Stimulated activated CD4-positive, alpha-beta T cell treated with anti-CD3 and anti-CD28 coated beads, Interleukin-1b, Interleukin-23, amount 100 ng/mL, for 48 hours (primary cell): ENCODE measurements around the gene CHCHD10.
A peak's percentile ranks its signal among the peaks of the same experiment; 100 is the strongest.

ENCODE experiments used
- DNase-seq: peaks from one replicate; pipeline ENCODE4 v3.0.0-alpha.2; 2020

CHCHD10 gene

DNA sequence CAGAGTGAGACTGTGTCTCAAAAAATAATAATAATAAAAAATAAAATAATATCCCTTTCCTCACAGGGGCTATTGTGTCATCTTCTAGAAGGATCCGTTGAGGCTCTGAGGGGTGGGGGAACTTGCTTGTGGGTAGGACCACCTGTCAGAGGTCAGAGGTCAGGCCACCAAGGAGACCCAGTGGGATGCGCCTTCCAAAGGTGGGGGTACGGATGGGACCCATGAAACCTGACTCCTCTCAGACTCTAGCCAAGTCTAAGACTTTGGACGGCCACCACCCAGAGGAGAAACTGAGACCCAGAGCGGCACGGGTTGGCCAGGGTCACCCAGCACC is 4.5 kb upstream of the CHCHD10 start:
- no peak for DNase-seq

DNA sequence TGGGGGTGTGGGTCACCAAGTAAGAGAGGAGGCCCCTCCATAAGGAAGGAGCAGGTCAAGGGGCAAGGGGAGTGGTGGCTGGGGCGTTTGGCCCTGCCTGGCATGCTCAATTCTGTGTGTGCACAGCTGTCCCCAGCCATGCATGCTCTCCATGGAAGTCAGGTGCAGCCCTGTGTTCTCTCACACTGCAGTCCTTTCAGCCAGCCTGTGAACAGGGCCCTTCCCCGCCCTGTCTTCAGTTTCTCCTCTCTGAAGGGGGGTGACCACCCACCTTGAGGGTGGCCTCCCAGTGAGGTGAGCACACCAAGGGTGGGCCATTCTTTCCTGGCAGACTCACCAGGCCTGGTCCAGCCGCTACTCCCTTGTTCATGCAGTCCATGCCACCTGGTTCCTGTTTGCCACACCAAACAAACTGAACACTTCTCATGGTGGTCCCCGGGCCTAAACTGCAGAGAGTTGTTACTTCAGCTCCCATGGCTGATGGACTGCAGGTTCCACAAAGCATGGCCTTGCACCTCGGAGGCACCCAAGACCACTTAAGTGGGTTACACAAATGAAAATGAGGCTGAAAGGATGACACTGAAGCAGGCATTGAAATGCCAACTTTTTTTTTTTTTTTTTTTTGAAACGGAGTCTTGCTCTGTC is 1.7 kb upstream of the CHCHD10 start:
- no peak for DNase-seq

DNA sequence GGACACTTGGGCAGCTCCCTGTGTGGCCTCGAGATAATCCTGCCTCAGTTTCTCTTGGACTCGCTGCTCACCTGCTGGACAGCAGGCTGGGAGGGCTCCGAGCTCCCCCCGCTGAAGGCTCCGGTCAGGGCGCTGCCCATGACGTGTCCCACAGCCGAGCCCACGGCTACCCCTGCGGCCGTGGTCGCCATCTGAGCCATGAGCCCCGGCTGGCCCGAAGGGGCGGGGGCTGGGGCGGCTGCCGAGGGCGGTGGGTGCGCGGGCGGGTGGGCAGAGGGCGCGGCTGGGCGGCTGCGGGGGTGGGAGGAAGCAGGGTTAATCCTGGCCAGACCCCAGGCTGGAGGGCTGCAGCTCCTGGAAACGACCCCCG is 484 bp downstream of the CHCHD10 start:
- DNase-seq: no peak

DNA sequence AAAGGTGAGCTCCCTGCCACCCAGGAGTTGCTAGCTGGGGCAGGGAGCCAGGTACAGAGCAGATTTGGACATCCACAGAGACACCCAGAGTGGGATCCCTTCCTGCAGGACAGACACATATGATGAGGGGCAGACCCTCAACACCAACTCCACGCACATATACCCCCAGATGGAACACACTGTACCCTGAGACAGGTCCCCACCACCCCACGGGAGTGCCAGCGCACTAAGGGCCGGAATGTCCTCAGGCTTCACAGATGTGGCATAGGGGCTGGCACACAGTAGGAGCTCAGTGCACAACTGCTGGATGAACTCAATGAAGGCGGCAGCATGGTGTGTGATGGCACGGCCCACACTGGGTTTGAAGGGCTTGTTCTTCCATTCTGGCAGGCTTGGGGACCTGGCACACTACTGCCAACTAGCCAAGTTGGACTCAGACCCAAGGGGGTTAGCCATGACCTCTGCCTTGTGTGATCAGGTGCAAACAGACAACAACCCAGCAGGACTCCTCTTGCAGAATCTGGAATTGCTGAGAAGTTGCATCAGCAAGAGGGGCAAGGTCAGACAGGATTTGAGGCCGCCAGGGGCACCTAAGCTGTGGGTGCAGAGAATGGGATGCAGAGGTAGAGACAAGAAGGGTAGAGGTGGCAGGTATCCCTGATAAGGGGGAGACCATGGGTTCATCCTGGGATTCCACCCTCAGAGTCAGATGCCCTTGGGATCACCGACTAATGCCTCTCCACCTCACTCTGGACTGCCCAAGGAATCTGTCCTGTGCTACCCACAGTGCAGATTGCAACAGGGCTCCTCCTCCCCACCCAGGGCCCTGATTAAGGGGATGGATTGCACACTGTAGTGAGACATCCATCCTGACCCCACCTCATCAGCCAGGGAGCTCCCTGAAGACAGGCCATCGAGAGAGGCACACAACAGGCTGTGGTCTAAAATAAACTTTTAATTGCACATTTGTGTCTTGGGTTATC is 2.6 kb downstream of the CHCHD10 start:
- no peak for DNase-seq

DNA sequence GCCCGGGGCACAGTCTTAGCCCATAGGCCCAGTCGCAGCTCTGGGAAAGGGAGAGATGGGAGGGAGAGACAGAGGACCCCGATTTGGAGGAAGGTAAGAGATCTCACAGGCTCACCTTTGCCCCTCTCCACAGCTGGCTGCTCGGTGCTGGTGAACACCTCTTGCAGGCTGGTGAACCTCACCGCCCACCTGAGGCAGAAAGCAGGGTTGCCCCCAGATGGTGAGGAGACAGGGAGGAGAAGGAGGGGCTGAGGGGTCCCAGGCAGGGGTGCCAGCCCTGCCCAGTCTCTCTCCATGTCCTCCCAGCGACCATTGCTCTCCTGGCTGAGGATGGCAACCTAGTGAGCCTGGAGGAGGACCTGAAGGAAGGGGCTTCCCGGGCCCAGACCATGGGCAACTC is 3.8 kb downstream of the CHCHD10 start:
- DNase-seq: no peak

DNA sequence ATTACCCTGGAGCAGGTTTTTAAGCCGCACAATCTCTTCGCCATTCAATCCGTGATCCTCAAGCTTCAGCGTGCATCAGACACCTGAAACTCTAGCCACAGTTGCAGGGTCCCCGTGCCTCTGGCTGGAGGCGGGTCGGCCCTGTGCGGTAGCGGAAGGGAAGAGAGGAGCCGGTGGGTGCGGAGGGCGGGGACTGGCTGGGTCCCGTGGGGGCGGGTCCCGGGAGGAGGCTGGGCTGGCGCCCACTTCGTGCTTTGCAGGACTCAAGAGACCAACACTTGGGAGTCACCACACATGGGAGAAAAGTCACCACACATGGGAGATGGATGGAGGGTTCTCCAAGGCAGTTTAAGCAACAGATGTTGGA is 4.2 kb downstream of the CHCHD10 start:
- DNase-seq: peak; percentile 52

DNA sequence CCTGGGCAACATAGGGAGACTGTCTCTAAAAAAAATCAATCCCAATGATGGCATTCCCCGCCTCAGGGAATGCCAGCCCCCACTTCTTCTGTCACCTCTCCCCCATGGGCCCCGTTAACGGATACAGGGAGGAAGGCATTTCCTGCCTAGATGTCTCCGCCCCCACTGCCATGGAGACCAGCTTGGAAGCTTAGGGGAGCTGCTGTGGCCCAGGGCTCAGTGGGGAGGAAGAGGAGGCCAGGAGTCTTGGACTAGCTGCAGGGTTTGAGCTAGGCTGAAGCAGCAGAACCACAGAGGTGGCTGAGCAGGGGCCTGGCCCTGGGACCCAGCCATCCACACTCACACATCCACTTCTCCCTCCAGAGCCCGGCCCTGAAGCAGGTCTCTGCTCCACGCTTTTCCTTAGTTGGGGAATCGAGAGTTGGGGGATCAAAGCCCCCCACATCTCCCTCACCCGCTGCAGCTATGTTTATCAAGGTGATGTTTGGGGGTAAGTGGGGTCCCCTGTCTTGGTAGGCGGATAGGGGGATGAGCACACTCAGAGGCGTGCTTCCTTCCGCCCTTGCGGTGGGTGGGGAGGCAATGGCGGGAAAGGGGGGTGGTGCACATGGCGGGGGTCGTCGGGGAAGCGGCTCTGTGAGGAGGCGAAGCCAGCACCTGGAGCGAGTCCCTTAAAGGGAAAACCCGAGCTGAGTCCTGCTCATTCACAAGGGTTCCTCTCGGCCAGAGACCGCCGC is 4.8 kb downstream of the CHCHD10 start, which contains the start of gene C22orf15:
TSS of gene C22orf15 (plus strand) at position 149 of the 737 bp plus-strand sequence. CDS start at position 466, 317 bp downstream.
- no peak for DNase-seq

DNA sequence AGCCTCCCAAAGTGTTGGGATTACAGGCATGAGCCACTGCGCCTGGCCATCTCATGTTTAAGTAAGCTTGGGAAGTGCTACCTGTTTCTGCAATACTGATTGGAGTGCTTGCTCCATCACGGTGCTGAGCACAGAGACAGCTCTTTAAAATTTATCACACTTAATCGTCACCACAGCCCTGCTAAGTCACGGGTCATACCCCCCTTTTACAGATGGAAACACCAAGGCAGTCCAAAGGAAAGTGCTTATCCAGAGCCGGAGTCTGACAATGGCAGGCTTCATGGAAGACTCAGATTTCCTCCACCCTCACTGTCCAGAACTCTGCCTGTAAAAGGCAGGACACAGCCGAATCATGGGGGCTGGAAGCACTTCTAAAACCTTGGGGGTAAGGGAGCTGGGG is 7.7 kb downstream of the CHCHD10 start:
- DNase-seq: no peak

DNA sequence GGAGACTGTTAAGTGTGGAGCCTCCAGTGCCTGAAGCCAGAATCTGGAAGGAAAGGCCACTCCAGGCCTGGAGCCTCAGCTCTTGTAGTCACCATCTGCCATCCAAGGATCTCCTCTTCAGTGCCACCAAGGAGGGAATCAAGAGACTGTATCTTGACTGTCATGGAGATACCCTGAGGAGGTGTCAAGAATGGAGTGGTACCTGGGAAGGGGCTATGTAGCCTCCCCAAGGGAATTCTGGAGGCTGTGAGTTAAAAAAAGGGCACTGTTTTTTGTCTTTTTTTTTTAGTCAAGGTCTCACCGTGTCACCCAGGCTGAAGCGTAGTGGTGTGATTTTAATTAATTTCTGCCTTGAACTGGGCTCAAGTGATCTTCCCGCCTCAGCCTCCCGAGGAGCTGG is 8.2 kb downstream of the CHCHD10 start:
- no peak for DNase-seq

DNA sequence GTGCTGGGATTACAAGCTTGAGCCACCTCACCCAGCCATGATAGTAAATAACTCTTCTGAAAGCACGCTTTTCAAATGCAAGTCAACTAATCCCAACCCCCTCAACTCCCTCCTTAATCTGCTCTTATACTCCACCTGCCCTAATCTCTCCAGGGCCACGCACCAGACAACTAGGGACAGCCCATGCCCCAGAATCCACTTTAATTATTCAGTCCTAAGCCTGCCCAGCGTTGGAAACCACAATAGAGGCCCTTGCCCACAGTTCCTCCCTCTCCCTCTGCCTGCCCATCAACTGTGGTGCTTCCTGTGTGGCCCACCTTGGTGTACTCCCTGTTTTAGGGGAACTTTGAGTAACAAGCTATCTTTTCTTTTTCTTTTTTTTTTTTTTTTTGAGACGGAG is 10.9 kb downstream of the CHCHD10 start:
- DNase-seq: no peak

DNA sequence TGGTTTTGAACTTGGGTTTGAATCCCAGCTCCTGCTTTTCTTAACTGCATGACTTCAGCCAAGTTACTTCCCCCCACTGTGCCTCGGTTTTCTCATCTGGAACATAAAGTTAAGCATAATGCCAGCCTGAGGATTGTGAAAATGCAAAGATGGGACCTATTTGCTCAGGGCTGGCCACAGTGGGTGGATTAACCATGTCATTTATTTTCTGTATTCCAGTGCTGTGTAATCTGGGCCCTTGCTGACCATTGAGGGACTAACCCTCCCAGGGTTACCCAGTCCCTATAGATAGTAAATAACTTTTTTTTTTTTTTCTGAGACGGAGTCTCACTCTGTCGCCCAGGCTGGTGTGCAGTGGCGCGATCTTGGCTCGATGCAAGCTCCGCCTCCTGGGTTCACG is 12.1 kb downstream of the CHCHD10 start:
- DNase-seq: no peak

DNA sequence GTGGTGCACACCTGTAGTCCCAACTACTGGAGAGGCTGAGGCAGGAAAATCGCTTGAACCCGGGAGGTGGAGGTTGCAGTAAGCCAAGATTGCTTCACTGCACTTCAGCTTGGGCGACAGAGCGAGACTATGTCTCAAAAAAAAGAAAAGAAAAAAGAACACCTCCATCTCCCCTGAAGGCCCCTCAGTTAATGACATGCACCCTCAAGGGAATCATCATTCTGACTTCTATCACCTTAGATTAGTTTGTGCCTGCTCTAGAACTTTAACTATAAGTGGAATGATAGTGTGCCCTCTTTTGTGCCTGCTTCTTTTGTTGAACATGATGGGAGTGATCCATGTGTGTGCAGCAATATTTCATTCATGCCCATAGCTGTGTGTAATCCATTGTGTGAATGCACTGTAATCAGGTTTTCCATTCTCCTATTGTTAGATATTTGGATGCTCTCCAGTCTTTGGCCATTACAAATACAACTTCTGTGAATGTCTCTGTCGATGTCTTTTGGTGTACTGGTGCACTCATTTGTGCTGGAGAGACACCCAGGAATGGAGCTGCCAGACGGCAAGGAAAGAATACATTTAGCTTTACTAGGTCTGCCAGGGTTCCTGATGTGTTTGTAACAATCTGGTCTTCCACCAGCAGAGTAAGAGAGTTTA is 12.7 kb downstream of the CHCHD10 start:
- no peak for DNase-seq

DNA sequence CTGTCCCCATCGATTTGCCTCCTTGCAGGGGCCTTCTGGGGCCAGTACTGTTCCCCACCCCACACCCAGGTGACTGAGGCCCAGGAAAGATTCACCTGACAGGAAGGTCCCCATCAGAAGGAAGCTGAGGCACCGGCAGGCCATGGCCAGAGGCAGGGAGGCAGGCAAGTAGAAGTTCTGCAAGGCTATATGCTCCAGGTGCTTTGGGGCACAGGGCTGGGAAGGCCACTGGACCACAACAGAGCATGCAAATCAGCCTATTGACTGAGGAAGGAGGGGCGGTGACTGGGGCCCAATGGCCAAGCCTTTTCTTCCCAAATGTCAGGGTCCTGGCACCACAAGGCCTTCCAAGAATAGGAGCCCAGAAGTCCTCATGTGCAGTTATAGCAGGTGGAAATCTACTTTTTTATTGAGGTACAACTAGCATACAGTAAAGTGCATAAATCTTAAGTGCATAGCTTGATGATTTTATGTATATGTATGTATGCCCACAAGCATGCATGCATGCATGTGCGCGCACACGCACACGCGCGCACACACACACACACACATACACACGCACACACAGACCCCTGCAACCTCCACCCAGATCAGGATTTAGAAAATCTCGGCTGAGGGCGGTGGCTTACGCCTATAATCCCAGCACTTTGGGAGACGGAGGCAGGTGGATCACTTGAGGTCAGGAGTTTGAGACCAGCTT is 13.4 kb downstream of the CHCHD10 start, which contains the start of gene VPREB3:
TSS of gene VPREB3 (minus strand) at position 206 of the 700 bp plus-strand sequence. CDS start at position 144, 62 bp downstream.
- DNase-seq: no peak

DNA sequence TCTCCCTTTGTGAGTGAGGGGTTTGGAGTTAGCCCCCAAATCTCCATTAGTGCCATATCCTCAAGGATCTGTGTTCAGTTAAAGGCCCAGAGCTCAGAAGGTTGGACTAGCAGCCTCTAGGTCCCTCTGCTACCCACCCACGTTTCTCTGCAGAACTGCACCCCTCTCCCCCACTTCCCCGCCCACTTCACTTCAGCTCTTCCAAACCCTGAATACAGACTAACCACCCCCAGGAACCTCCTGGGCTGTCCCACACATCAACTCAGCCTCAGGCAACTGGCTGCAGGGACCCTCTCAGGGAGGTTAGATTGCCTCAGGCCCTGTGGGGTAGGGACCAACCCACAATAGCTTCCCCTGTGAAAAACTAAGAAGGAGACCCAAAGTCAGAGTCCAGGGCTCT is 14.4 kb downstream of the CHCHD10 start:
- no peak for DNase-seq

DNA sequence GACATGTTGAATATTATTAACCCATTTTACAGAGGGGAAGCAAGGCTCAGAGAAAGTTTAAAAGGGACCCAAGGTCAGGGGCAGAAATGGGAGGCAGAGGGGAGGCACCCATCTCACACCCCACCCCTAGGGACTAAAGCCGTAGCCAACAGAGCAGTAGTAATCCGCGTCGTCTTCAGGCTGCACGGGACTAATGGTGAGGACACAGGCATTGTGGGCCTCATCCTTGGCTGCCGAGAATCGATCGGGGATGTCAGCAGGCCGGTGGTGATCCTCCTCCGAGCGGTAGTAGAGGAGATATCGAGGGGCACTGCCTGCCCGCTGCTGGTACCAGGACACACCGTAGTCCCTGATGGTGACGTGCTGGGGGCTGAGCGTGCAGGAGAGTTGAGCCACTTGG is 15.0 kb downstream of the CHCHD10 start:
- DNase-seq: no peak

DNA sequence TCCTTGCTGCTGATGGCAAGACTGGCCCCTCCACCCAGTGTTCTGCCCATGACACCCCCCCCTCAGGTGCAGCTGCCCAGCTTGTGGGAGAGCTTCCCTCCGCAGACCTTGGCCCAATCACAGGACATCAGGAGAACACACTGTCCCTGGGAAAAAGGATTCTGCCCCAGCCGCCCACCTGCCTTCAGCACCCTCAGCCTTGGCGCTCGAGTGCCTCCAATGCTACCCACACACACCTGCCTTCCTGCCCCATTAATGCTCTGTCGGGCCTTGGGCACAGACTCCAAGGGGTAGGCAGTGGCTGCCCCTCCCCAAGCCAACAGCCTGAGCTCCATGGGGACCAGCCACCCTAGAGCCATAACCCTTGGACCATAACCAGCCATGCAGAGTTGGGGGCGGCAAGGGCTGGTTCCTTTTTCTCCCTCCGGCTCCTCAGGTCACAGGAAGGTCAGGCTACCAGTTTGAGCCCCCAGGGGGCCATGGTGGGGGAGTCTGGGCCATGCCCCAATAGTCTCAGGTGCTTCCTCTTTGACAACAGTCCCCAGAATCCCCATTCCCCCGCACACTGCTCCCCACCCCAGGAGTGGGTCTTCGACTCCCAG is 15.6 kb downstream of the CHCHD10 start:
- no peak for DNase-seq

DNA sequence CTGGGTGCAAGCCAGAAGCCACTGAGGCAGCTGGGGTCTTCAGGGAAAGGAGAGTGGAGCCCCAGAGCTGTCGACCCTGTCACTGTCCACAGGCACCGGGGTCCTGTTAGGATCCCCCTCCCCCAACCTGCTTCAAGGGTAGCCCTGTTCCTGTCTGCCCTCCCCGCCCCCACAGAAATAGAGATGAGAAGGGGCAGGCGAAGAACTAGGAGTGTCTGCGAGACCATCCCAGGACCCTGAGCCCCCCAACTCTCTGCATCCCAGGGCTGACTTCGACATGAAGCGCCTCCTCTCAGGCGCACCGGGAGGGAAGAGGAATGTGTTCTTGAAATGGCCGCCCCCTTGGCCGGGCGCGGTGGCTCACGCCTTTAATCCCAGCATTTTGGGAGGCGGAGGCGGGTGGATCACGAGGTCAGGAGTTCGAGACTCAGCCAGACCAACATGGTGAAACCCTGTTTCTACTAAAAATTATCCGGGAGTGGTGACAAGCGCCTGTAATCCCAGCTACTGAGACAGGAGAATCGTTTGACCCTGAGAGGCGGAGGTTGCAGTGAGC is 16.3 kb downstream of the CHCHD10 start:
- no peak for DNase-seq

DNA sequence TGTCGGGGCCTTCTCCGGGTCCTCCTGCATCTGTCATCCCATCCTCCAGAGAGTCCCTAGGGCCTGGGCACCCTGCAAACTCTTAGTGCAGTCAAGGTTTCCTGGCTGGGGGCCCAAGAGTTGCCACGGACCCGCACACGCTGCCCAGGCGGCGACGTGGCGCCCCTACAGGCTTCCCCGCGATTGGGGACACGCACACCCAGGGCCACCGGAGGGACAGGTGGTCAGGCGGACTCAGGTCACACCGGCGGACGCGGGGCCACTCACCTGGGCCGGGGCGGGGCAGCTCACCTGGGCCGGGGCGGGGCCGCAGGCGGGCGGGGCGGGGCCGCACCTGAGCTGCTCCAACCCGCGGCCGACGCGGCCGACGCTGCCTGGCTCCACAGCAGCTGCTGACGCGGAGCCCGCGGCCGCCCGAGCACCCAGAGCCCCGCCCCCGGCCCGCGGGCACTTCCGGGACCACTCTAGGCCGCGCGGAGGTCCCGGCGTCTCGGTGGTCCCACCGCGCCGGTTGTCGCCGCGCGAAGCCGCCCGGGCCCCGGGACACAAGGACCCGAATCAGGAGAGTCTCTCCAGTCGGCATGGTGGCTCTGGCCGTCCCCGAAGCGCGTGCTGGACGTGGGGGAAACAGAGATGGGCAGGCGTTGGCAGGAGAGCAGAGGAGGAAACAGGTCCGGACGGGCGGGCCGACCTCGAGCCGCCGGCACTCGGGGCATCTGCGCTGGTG is 16.9 kb downstream of the CHCHD10 start, which contains the start of gene ZNF70:
TSS of gene ZNF70 (minus strand) at position 399 of the 727 bp plus-strand sequence. CDS start 5,972 bp downstream, outside the sequence.
- DNase-seq: peak; percentile 80

DNA sequence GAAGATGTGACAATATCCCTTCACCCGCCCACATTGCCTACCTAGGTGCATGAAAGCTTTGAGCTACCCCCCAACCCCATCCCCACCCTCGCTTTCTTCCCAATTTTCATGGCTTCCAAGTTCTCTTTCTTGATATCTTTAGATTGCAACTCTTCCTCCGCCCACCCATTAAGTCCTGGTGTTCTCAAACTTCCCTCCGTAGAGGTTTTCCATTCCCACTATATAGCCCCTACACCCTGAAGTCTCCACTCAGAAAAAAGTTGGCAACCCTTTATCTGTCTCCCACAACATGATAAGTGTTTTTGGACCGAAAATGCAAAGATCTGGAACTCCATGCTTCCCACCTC is 17.4 kb downstream of the CHCHD10 start:
- no peak for DNase-seq

DNA sequence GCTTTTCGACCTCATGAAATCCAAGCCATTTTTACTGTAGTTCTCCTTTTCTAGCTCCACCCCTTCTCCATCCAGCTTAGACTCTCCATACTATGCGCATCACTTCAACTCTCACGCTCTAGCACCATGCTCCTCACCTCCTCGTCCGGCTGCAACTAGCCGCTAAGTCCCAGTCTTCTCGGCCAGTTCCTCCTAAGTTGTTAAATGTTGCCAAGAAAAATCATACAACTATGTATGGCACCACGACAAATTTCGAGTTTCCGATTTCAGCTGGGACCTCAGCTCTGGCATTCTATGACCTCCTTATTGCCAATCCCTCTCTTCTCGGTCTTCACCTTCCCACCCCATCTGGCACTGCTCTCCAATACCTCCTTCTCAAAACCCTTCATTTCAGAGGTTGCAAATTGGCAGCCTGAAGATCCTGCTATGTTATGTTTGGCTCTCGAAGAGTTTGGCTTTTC is 17.9 kb downstream of the CHCHD10 start:
- no peak for DNase-seq

DNA sequence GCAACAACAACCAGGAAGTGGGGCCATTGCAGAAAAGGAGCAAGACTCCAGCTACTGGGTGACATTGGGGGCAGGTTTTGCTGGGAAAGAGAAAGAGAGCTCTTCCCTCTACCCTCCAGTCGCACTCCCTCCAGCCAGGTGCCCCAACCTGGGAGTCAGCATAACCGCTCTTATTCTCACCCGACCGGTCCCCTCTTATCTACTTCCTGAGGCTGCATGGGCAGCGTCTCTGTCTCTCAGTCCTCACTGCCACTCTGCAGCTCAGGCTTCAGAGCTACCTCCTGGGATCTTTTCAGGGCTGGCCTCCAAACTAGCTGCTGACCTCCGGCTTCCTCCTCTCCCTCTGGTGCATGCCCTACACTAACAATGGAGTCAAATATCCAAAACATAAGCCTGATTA is 22.0 kb downstream of the CHCHD10 start:
- DNase-seq: no peak
